K562 (cell line): ENCODE measurements around the gene RGS7. TPM values are rescaled to one million over a fixed set of nuclear protein-coding genes. Genes with fewer than 3 reads are reported as not detected.

ENCODE experiments used
- ATAC-seq: fragments of 200-7000 bp; cut with Tn5 transposase; 3 replicates; pipeline ENCODE4 v1.9.1; 2020; ENCODE audit warnings: moderate library complexity
- BruUV-seq: library from RNA; stranded (reverse); fragments of 400-500 nt; replicated peaks from 2 replicates; lab custom pipeline; 2021; lab: Mats Ljungman, UMichigan
- CTCF ChIA-PET: fragments of 300-600 bp; formaldehyde crosslinking; extraction: SDS; loops from one replicate; lab custom pipeline; 2021; ENCODE audit warnings: low intra/inter-chr PET ratio; lab: Yijun Ruan, JAX
- POLR2A ChIA-PET: fragments of 300-600, 350-650 bp; sonication (Branson Sonifier 250); formaldehyde crosslinking; extraction: SDS; loops from one replicate; lab custom pipeline; 2021; ENCODE audit warnings: antibody characterized with exemption, inconsistent platforms; lab: Yijun Ruan, JAX
- DNase-seq, 4 experiments: peaks; one replicate each; pipeline versions ENCODE4 v3.0.0 to v3.0.0-alpha.2; 2011 to 2018; ENCODE audit warnings: low spot score in 3 of 4, mixed read lengths in 3 of 4; ENCODE audit errors: extremely low read depth in 1 of 4
- FAIRE-seq: peaks from 2 replicates; lab custom pipeline; 2011; peaks lifted over from hg19 to GRCh38; lab: Jason Lieb, UNC
- H2AFZ ChIP-seq: 2 replicates; pipeline ENCODE4 v1.6.0; 2011; ENCODE audit warnings: low read depth, low read length, control low read depth, inconsistent platforms
- H3K27ac ChIP-seq: fragments of 200-600 bp; 3 replicates; pipeline ENCODE4 v1.8.0; 2011; ENCODE audit warnings: low read depth, mild to moderate bottlenecking, control low read depth, inconsistent platforms, low read length, moderate library complexity, mixed read lengths; ENCODE audit errors: extremely low read depth
- H3K27me3 ChIP-seq, 2 experiments: fragments of 300-600 bp in 1 of 2; 2 replicates in 1 of 2; 3 replicates in 1 of 2; pipeline versions ENCODE4 v1.6.0 to v1.8.0; 2011; ENCODE audit warnings: inconsistent platforms in 2 of 2, low read length in 2 of 2, mild to moderate bottlenecking in 1 of 2, mixed read lengths in 1 of 2, moderate library complexity in 1 of 2; ENCODE audit not compliant: control insufficient read depth in 2 of 2, insufficient read depth in 2 of 2
- H3K36me3 ChIP-seq: fragments of 300-600 bp; 3 replicates; pipeline ENCODE4 v1.8.0; 2011; ENCODE audit warnings: mild to moderate bottlenecking, low read length, inconsistent platforms; ENCODE audit not compliant: control insufficient read depth, insufficient read depth
- H3K4me1 ChIP-seq, 2 experiments: fragments of 200-600 bp in 1 of 2; replicated peaks in 1 of 2; 2 replicates in 1 of 2; 3 replicates in 1 of 2; pipeline versions ENCODE4 v1.5.1 to v1.8.0; 2011; ENCODE audit warnings: inconsistent platforms in 2 of 2, low read length in 2 of 2, mild to moderate bottlenecking in 1 of 2, mixed read lengths in 1 of 2, moderate library complexity in 1 of 2; ENCODE audit not compliant: control insufficient read depth in 2 of 2, insufficient read depth in 2 of 2
- H3K4me2 ChIP-seq: 2 replicates; pipeline ENCODE4 v1.6.1; 2011; ENCODE audit warnings: low read length, control low read depth, inconsistent platforms, mixed read lengths; ENCODE audit not compliant: insufficient read depth
- H3K4me3 ChIP-seq: fragments of 200-600 bp; sonication (generic), shearing (Covaris generic); 2 replicates; pipeline ENCODE4 v1.5.1; 2016; ENCODE audit warnings: control low read depth, inconsistent platforms
- H3K79me2 ChIP-seq: fragments of 200-600 bp; 3 replicates; pipeline ENCODE4 v1.8.0; 2011; ENCODE audit warnings: low read length, inconsistent platforms; ENCODE audit not compliant: control insufficient read depth, insufficient read depth
- H3K9ac ChIP-seq, 2 experiments: 2 replicates each; pipeline versions ENCODE4 v1.6.0 to v1.6.1; 2011; ENCODE audit warnings: low read depth in 2 of 2, low read length in 2 of 2, control low read depth in 1 of 2, inconsistent platforms in 1 of 2, mild to moderate bottlenecking in 1 of 2, mixed read lengths in 1 of 2; ENCODE audit not compliant: insufficient read depth in 1 of 2
- H3K9me1 ChIP-seq: one replicate; pipeline ENCODE4 v1.6.0; 2011; ENCODE audit warnings: inconsistent platforms, mild to moderate bottlenecking, low read length, moderate library complexity; ENCODE audit not compliant: control insufficient read depth, insufficient read depth
- H3K9me3 ChIP-seq: replicated peaks from 2 replicates; pipeline ENCODE4 v1.5.1; 2011; ENCODE audit warnings: low read depth, low read length, inconsistent platforms; ENCODE audit not compliant: control insufficient read depth, insufficient read depth
- H4K20me1 ChIP-seq: replicated peaks from 2 replicates; pipeline ENCODE4 v1.6.1; 2011; ENCODE audit warnings: low read length, inconsistent platforms, mixed read lengths; ENCODE audit not compliant: control insufficient read depth, insufficient read depth
- CEBPG ChIP-seq, 3 experiments: fragments of 200-800 bp in 1 of 3; sonication (Bioruptor generic) in 1 of 3; sonication (generic) in 1 of 3; formaldehyde crosslinking in 1 of 3; IDR thresholded peaks in 2 of 3; conservative IDR thresholded peaks in 1 of 3; 2 replicates each; pipeline versions ENCODE4 v1.6.1 to v1.8.0; 2016 to 2022; ENCODE audit warnings: missing compliant biosample characterization in 2 of 3, missing genetic modification characterization in 2 of 3, mild to moderate bottlenecking in 1 of 3, missing genetic modification reagents in 1 of 3
- MAFG ChIP-seq: fragments of 450-650 bp; conservative IDR thresholded peaks from 2 replicates; pipeline ENCODE4 v1.6.1; 2016; ENCODE audit warnings: missing genetic modification characterization, missing compliant biosample characterization
- NFE2L1 ChIP-seq: fragments of 450-650 bp; IDR thresholded peaks from 2 replicates; pipeline ENCODE4 v1.6.1; 2016; ENCODE audit warnings: missing genetic modification characterization, low read depth, mild to moderate bottlenecking, missing compliant biosample characterization, moderate library complexity, borderline replicate concordance
- NFIC ChIP-seq: fragments of 450-650 bp; IDR thresholded peaks from 2 replicates; pipeline ENCODE4 v1.6.1; 2017; ENCODE audit warnings: mild to moderate bottlenecking, inconsistent platforms
- NFIX ChIP-seq: fragments of 250-450 bp; sonication (Bioruptor Pico); IDR thresholded peaks from 2 replicates; pipeline ENCODE4 v1.4.0; 2020; ENCODE audit warnings: low read depth, mild to moderate bottlenecking, moderate library complexity
- PHB2 ChIP-seq: fragments of 450-650 bp; IDR thresholded peaks from 2 replicates; pipeline ENCODE4 v1.6.1; 2017; ENCODE audit warnings: low read depth
- POLR3A ChIP-seq: IDR thresholded peaks from 2 replicates; pipeline ENCODE4 v1.6.1; 2011; ENCODE audit warnings: borderline replicate concordance, mild to moderate bottlenecking, moderate library complexity; ENCODE audit not compliant: insufficient read length, insufficient read depth; ENCODE audit errors: extremely low read depth
- STAT5A ChIP-seq: IDR thresholded peaks from 2 replicates; pipeline ENCODE4 v1.6.1; 2012; ENCODE audit warnings: low read length, inconsistent platforms, borderline replicate concordance
- WHSC1 ChIP-seq: IDR thresholded peaks from one replicate; pipeline ENCODE4 v1.6.1; 2012; ENCODE audit warnings: low read length, control low read depth, inconsistent platforms
- ZNF184 ChIP-seq: sonication (generic); formaldehyde crosslinking; IDR thresholded peaks from 2 replicates; pipeline ENCODE4 v1.5.0; 2020; ENCODE audit warnings: missing genetic modification reagents
- WGBS: fragments of 100-300 bp; shearing (Covaris generic); methylation state at CpG from one replicate; pipeline ENCODE4 v1.1.6; 2016; ENCODE audit warnings: low coverage, mixed read lengths; ENCODE audit not compliant: insufficient coverage; ENCODE audit errors: missing lambda C conversion rate; 5-methylcytosine and 5-hydroxymethylcytosine counted together
- in situ Hi-C: fragments of 300-500 bp; cut with MboI; formaldehyde crosslinking; loops from 4 replicates; pipeline ENCODE4 v1.15.0; 2018; ENCODE audit warnings: inconsistent platforms, mixed read lengths
- intact Hi-C: fragments of 100-400 bp; cut with micrococcal nuclease; formaldehyde crosslinking; loops from 2 replicates; pipeline ENCODE4 v1.14.2; 2022
- polyA plus RNA-seq, 8 experiments: library from polyadenylated mRNA; depleted of rRNA in 4 of 8; stranded (reverse) in 5 of 8; unstranded in 3 of 8; fragments of >200 nt; fragmentation: Nextera tagmentation in 2 of 8; fragmentation: Illumina TruSeq in 1 of 8; extraction: Ambion mirVana in 2 of 8; extraction: Trizol in 1 of 8; gene quantifications; 2 replicates each; pipeline versions ENCODE4 v1.2.1 to v1.2.3, GENCODE V29; 2011 to 2014; ENCODE audit warnings: inconsistent platforms in 1 of 8, missing spikeins in 1 of 8
- total RNA-seq, 7 experiments: library from RNA; depleted of rRNA in 6 of 7; stranded (reverse); fragments of >200 nt in 6 of 7; fragmentation: Illumina TruSeq in 2 of 7; extraction: Trizol in 2 of 7; gene quantifications; 2 replicates each; pipeline versions ENCODE4 v1.2.1 to v1.2.3, GENCODE V29; 2011 to 2021; ENCODE audit warnings: low replicate concordance in 1 of 7
- TF ChIP-seq, protein P1 (sequence below): sonication (generic); formaldehyde crosslinking; IDR thresholded peaks from 2 replicates; pipeline ENCODE4 v1.5.0; 2020; ENCODE audit warnings: missing genetic modification reagents

Gene RGS7
- total and polyA plus RNA-seq, 9 of the 15 experiments (the other 6 are each of a cell fraction or from before 2014, with no cell fraction given) = not detected

DNA sequence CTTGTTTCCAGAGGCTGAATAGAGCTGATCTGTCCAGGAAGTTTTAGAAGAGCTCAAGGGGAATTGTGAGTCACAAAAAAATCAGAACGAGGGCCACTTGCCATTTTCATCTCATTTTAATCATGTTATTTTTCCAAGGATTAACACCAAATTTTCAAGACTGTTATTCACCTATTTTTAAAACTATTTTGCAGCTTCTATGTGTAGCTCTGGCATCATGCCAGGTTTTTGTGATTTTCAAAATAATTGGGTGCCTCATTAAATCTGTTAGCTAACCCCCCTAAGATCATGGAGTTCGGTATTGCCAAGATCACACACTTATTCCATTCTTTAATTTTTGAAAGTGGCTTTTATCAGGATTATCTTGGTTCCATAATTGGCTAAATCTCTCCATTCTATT is 90.9 kb downstream of the RGS7 start:
- no peaks in the 10 kb centered on the region for H3K36me3 ChIP-seq
- H3K9me1 ChIP-seq = no peaks in the 10 kb centered on the region
- intact Hi-C loops (no loop called here), in situ Hi-C loops (no loop called here)
- ChIA-PET CTCF (no interaction called here), POLR2A (no interaction called here)
- no peak overlapping the region for H3K9ac ChIP-seq
- DNase-seq = no peak
- no peak overlapping the region for H2AFZ ChIP-seq
- H3K4me2 ChIP-seq = no peak overlapping the region
- H3K4me1 ChIP-seq = no peaks in the 10 kb centered on the region
- H3K27me3 ChIP-seq = no peaks in the 10 kb centered on the region
- no peak overlapping the region for H3K4me3 ChIP-seq
- H3K27ac ChIP-seq = no peak overlapping the region
- FAIRE-seq = no peak
- no peak for ATAC-seq
- H3K79me2 ChIP-seq = no peaks in the 10 kb centered on the region
- no TSS peak for BruUV-seq
- H4K20me1 ChIP-seq = no peaks in the 10 kb centered on the region
- H3K9me3 ChIP-seq = no peaks in the 10 kb centered on the region; the same call in none of the 2 replicates
- WGBS = 2% methylated on average over 2 of the region's 2 CpGs
- TF ChIP-seq, protein P1, sequence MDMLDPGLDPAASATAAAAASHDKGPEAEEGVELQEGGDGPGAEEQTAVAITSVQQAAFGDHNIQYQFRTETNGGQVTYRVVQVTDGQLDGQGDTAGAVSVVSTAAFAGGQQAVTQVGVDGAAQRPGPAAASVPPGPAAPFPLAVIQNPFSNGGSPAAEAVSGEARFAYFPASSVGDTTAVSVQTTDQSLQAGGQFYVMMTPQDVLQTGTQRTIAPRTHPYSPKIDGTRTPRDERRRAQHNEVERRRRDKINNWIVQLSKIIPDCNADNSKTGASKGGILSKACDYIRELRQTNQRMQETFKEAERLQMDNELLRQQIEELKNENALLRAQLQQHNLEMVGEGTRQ (CRISPR knock-in tag) = no peak
- TF ChIP-seq NFIC = peak; percentile 75
- TF ChIP-seq PHB2 = no peak
- TF ChIP-seq NFIX (CRISPR knock-in tag) = peak; percentile 67; the same call in 1 of the 2 replicates
- TF ChIP-seq NFE2L1 (tag) = no peak
- TF ChIP-seq STAT5A = no peak
- TF ChIP-seq WHSC1 = no peak
- no peak for TF ChIP-seq CEBPG (CRISPR knock-in tag; IDR thresholded peaks at IDR 0.05)
- no peak for TF ChIP-seq CEBPG (tag; conservative IDR thresholded peaks at IDR 0.05 in 1 of 2, IDR thresholded peaks at IDR 0.05 in 1 of 2)
- no peak for TF ChIP-seq ZNF184 (CRISPR knock-in tag)
- no peak for TF ChIP-seq POLR3A
- no peak for TF ChIP-seq MAFG (tag)
- TF ChIP-seq, all 486 proteins: peak for 2
